ENCODE results near the gene MACROD2. TPM values are rescaled to one million over a fixed set of nuclear protein-coding genes. Genes with fewer than 3 reads are reported as not detected.

MACROD2 gene
- total RNA-seq, 1 donor from 2014 or later, result 6.7 TPM

- Mint-ChIP-seq H3K9me3 (peaks cover 5% of the 10 kb centered on the region), H3K4me3 (no peak overlapping the region), H3K27me3 (no peaks in the 10 kb centered on the region), H3K4me1 (ENCODE audit: unreplicated experiment) (peaks cover 27% of the 10 kb centered on the region), H3K36me3 (no peaks in the 10 kb centered on the region), H3K27ac (peak overlapping the region; percentile 9)
- no peak for TF ChIP-seq CTCF (conservative IDR thresholded peaks at IDR 0.05)
- DNase-seq (ENCODE audit: extremely low spot score, unreplicated experiment), result no peak
These were observed 789.9 kb downstream of the MACROD2 start for GRCh38 chr20:14785065-14785743.

GRCh38 chr20:14790190-14790589, 794.9 kb downstream of the MACROD2 start:
- H3K36me3 Mint-ChIP-seq, result no peaks in the 10 kb centered on the region
- H3K9me3 Mint-ChIP-seq, result peaks cover 7% of the 10 kb centered on the region
- no peak for DNase-seq (ENCODE audit: extremely low spot score, unreplicated experiment)
- peaks cover 44% of the 10 kb centered on the region for H3K4me1 Mint-ChIP-seq (ENCODE audit: unreplicated experiment)
- TF ChIP-seq CTCF (conservative IDR thresholded peaks at IDR 0.05), result no peak
- H3K27ac Mint-ChIP-seq, result no peak overlapping the region
- H3K27me3 Mint-ChIP-seq, result no peaks in the 10 kb centered on the region
- no peak overlapping the region for H3K4me3 Mint-ChIP-seq

- Mint-ChIP-seq H3K27ac (no peak overlapping the region), H3K27me3 (no peaks in the 10 kb centered on the region), H3K4me3 (no peak overlapping the region), H3K4me1 (ENCODE audit: unreplicated experiment) (peaks cover 37% of the 10 kb centered on the region), H3K36me3 (no peaks in the 10 kb centered on the region), H3K9me3 (peaks cover 15% of the 10 kb centered on the region)
- DNase-seq (ENCODE audit: extremely low spot score, unreplicated experiment), result no peak
- TF ChIP-seq CTCF (conservative IDR thresholded peaks at IDR 0.05), result no peak
These were observed 795.7 kb downstream of the MACROD2 start for GRCh38 chr20:14790771-14791620.

- H3K4me3 Mint-ChIP-seq, result no peak overlapping the region
These were observed 797.6 kb downstream of the MACROD2 start for GRCh38 chr20:14792915-14793314.

More at GRCh38 chr20:14792915-14793314, 797.6 kb downstream of the MACROD2 start:
- Mint-ChIP-seq H3K36me3 (no peaks in the 10 kb centered on the region), H3K4me1 (ENCODE audit: unreplicated experiment) (peaks cover 21% of the 10 kb centered on the region), H3K27ac (no peak overlapping the region), H3K9me3 (peaks cover 18% of the 10 kb centered on the region), H3K27me3 (no peaks in the 10 kb centered on the region)
- TF ChIP-seq CTCF (conservative IDR thresholded peaks at IDR 0.05), result no peak
- no peak for DNase-seq (ENCODE audit: extremely low spot score, unreplicated experiment)
